ENCODE data around the gene FOXO6.
A peak's percentile ranks its signal among the peaks of the same experiment; 100 is the strongest.

FOXO6 gene

GRCh38 chr1:41411229-41411628, 50.0 kb downstream of the FOXO6 start:
- DNase-seq = no peak

GRCh38 chr1:41412748-41413147, 51.5 kb downstream of the FOXO6 start:
- no peak for DNase-seq

- no peak for DNase-seq
Observed at GRCh38 chr1:41413748-41414281, 52.6 kb downstream of the FOXO6 start.

GRCh38 chr1:41414296-41414695, 53.1 kb downstream of the FOXO6 start:
- DNase-seq = no peak

GRCh38 chr1:41414716-41415306, 53.6 kb downstream of the FOXO6 start:
- no peak for DNase-seq

GRCh38 chr1:41416081-41416480, 54.8 kb downstream of the FOXO6 start:
- DNase-seq = no peak

- DNase-seq = peak; percentile 64
Observed at GRCh38 chr1:41416552-41417334, 55.5 kb downstream of the FOXO6 start.

GRCh38 chr1:41417335-41417682, 56.1 kb downstream of the FOXO6 start:
- no peak for DNase-seq

GRCh38 chr1:41417746-41418145, 56.5 kb downstream of the FOXO6 start:
- DNase-seq = no peak

GRCh38 chr1:41418857-41419583, 57.8 kb downstream of the FOXO6 start:
- no peak for DNase-seq

GRCh38 chr1:41419584-41420295, 58.5 kb downstream of the FOXO6 start:
- DNase-seq = no peak

GRCh38 chr1:41420351-41420750, 59.1 kb downstream of the FOXO6 start:
- no peak for DNase-seq

- DNase-seq = no peak
Observed at GRCh38 chr1:41420860-41421259, 59.6 kb downstream of the FOXO6 start.

- DNase-seq = no peak
Observed at GRCh38 chr1:41422306-41422705, 61.1 kb downstream of the FOXO6 start.

GRCh38 chr1:41423511-41424191, 62.4 kb downstream of the FOXO6 start:
- no peak for DNase-seq

GRCh38 chr1:41424581-41425118, 63.4 kb downstream of the FOXO6 start:
- DNase-seq = no peak

- no peak for DNase-seq
Observed at GRCh38 chr1:41425369-41425768, 64.1 kb downstream of the FOXO6 start.

- no peak for DNase-seq
Observed at GRCh38 chr1:41426201-41426890, 65.1 kb downstream of the FOXO6 start.

- no peak for DNase-seq
Observed at GRCh38 chr1:41427122-41427913, 66.1 kb downstream of the FOXO6 start.

- DNase-seq = no peak
Observed at GRCh38 chr1:41427916-41428737, 66.9 kb downstream of the FOXO6 start.

Data from activated CD8-positive, alpha-beta memory T cell treated with anti-CD3 and anti-CD28 coated beads, Interleukin-2, amount 50 U/mL, for 4 hours (primary cell).